HG03439 (cell line): ENCODE measurements around the gene PLA2G2E.
"Not testable (repeated sequence)": the region's sequence is repeated elsewhere in the genome, so short reads cannot be mapped to it uniquely, and the experiment has no call there.

ENCODE experiments used
- ATAC-seq: cut with Tn5 transposase; IDR thresholded peaks from one replicate; pipeline ENCODE4 v1.9.1; 2021; ENCODE audit warnings: mild to moderate bottlenecking, moderate library complexity; ENCODE audit not compliant: unreplicated experiment

Gene PLA2G2E

DNA sequence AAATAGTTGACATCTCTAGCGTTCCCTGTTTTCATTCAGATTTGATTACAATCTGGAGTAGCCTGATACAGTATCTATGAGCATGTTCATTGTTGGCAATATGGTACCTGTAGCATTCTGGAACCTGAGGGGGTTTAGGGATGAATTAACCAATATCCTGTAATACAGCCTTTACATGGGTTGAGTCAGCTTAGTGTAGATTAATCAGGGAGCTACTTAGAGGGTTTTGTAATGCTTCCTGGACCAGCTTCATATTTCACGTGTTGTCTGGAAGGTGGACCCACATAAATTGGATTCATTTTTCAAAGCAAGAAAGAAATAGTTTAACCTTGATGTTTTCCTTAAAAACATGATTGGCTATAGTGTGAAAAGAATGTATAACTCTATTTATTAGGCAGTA, 37.6 kb downstream of the PLA2G2E start:
- no peak for ATAC-seq

DNA sequence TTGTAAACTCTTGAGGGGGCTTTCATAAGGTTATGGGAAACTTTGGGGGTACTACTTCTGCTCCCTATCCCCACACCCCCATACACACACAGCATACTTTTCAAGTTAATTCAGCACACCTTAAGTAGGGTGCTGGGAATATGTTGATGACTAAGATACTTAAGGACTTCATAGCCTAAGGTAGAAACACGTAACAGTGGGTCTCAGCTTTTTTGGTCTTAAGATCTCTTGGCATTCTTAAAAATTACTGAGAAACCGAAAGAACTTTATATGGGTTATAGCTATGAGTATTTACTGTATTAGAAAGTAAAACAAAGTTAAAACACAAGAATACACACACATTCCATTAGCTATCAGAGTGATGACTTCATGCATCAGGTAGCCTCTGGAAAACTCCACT, 39.1 kb downstream of the PLA2G2E start:
- no peak for ATAC-seq

- ATAC-seq = peak; percentile 93
Observed at GRCh38 chr1:19882111-19883071, 41.0 kb downstream of the PLA2G2E start, which contains the start of gene OTUD3. Gene OTUD3 (plus strand): TSS chr1:19882395. CDS start chr1:19882514, 119 bp downstream.

DNA sequence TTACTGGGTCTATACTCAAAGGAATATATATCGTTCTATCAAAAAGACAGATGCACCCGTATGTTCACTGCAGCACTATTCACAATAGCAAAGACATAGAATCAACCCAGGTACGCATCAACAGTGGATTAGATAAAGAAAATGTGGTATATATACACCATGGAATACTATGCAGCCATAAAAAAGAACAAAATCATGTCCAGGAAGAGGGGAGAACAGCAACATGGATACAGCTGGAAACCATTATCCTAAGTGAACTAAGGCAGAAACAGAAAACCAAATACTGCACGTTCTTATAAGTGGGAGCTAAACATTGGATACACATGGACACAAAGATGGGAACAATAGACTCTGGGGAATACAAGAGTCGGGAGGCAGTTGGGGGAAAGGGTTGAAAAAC, 42.6 kb downstream of the PLA2G2E start:
- not testable (repeated sequence) for ATAC-seq

DNA sequence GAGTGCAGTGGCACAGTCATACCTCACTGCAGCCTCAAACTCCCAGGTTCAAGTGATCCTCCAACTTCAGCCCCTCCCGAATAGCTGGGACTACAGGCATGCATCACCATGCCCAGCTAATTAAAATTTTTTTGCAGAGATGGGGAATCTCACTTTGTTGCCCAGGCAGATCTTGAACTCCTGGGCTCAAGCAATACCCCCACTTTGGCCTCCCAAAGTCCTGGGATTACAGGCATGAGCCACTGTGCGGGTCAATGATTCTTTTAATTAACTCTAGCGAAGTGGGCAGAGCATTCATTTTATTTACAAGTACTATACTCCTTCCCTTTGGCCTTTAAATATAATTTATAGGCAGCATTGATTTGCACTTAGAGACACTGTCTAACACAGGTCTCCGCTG, 43.8 kb downstream of the PLA2G2E start:
- ATAC-seq = no peak

- ATAC-seq = no peak
Observed at GRCh38 chr1:19879227-19879626, 44.2 kb downstream of the PLA2G2E start.

DNA sequence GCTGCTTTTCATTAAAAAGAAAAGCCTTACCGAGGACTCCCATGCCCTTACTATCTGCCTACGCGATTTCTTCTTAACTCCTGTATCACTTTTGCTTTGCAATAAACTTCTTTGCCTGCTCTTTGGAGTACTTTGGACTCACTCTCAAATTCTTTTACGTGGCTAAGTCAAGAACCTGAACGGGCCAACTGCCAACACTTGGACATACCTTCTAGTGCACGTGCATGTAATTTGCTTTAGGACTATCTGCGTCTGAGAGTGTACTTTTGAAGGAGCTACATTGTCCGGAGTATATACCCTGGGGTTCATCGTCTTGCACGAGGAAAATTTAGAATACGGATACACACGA, 44.8 kb downstream of the PLA2G2E start:
- no peak for ATAC-seq

- ATAC-seq = no peak
Observed at GRCh38 chr1:19877821-19878636, 45.4 kb downstream of the PLA2G2E start.

- no peak for ATAC-seq
Observed at GRCh38 chr1:19877181-19877750, 46.2 kb downstream of the PLA2G2E start.

GRCh38 chr1:19872190-19872589, 51.2 kb downstream of the PLA2G2E start:
- no peak for ATAC-seq
